ENCODE measurements around the gene HSH2D. TPM values are rescaled to one million over a fixed set of nuclear protein-coding genes. Genes with fewer than 3 reads are reported as not detected.
"Not testable (repeated sequence)": the region's sequence is repeated elsewhere in the genome, so short reads cannot be mapped to it uniquely, and the experiment has no call there.

HSH2D gene
- polyA plus RNA-seq, 1 of the 3 experiments (the other 2 are of a cell fraction) = not detected

GRCh38 chr19:16098821-16099220 lies 44.7 kb upstream of the HSH2D start:
- no peak overlapping the region for H3K9ac ChIP-seq
- ChIA-PET POLR2A (no interaction called here), CTCF (interaction anchor here (1.3 to 4.4 kb wide), 2 partner anchors 12 to 36 kb away, joined by 5 to 15 read pairs; no protein-coding TSS in a partner anchor)
- H3K4me1 ChIP-seq (ENCODE audit: control insufficient read depth in 1 of 2, insufficient read depth in 2 of 2, low read depth in 1 of 2, low read length in 1 of 2) = no peaks in the 10 kb centered on the region
- H3K27me3 ChIP-seq (ENCODE audit: insufficient read depth) = no peaks in the 10 kb centered on the region
- H3K4me3 ChIP-seq (ENCODE audit: low read depth in 2 of 2, low read length in 1 of 2) = no peak overlapping the region
- DNase-seq = no peak
- H3K79me2 ChIP-seq (ENCODE audit: insufficient read depth) = peaks cover 22% of the 10 kb centered on the region; the same call in 1 of the 2 replicates
- peaks cover 73% of the 10 kb centered on the region for H3F3A ChIP-seq (replicated peaks; ENCODE audit: insufficient read depth)
- WGBS (ENCODE audit: low lambda C conversion rate) = 98% methylated on average over 2 of the region's 6 CpGs
- H3K4me2 ChIP-seq = no peak overlapping the region
- H3K9me3 ChIP-seq = no peaks in the 10 kb centered on the region
- H3K27ac ChIP-seq (ENCODE audit: low read depth in 2 of 2, low read length in 1 of 2) = no peak overlapping the region
- H3K36me3 ChIP-seq (replicated peaks in 1 of 2; ENCODE audit: control insufficient read depth in 1 of 2, insufficient read depth in 2 of 2, low read length in 1 of 2) = peaks cover 48 to 96% of the 10 kb centered on the region in 2 experiments
- peaks cover 40% of the 10 kb centered on the region; the same call in 1 of the 2 replicates for H4K20me1 ChIP-seq (ENCODE audit: insufficient read depth)
- no peak for TF ChIP-seq TAF1 (IDR thresholded peaks at IDR 0.05; ENCODE audit: borderline replicate concordance, low read depth, low read length)
- TF ChIP-seq EZH2phosphoT487 (IDR thresholded peaks at IDR 0.05; ENCODE audit: borderline replicate concordance, low read depth) = no peak
- no peak for TF ChIP-seq USF1 (IDR thresholded peaks at IDR 0.05; ENCODE audit: borderline replicate concordance, low read depth)
- no peak for TF ChIP-seq MEF2A (IDR thresholded peaks at IDR 0.05; ENCODE audit: borderline replicate concordance, low read depth)
- TF ChIP-seq FOSL2 (IDR thresholded peaks at IDR 0.05; ENCODE audit: borderline replicate concordance, low read depth) = no peak
- no peak for TF ChIP-seq REST (IDR thresholded peaks at IDR 0.05; ENCODE audit: low read depth, low read length)
- TF ChIP-seq CHD2 (IDR thresholded peaks at IDR 0.05; ENCODE audit: low read length, partially characterized antibody) = no peak
- TF ChIP-seq USF2 (IDR thresholded peaks at IDR 0.05; ENCODE audit: borderline replicate concordance, low read depth, low read length) = no peak
- TF ChIP-seq GABPA (IDR thresholded peaks at IDR 0.05; ENCODE audit: low read depth) = no peak
- TF ChIP-seq YY1 (IDR thresholded peaks at IDR 0.05; ENCODE audit: low read depth) = no peak
- TF ChIP-seq SMC3 (IDR thresholded peaks at IDR 0.05; ENCODE audit: low read depth, low read length) = no peak
- TF ChIP-seq MAX (IDR thresholded peaks at IDR 0.05; ENCODE audit: low read depth) = no peak
- TF ChIP-seq FOXM1 (IDR thresholded peaks at IDR 0.05; ENCODE audit: low read depth) = no peak
- no peak for TF ChIP-seq EP300 (IDR thresholded peaks at IDR 0.05; ENCODE audit: borderline replicate concordance in 1 of 2, low read depth in 1 of 2, low read length in 1 of 2)
- TF ChIP-seq RFX5 (IDR thresholded peaks at IDR 0.05; ENCODE audit: low read length) = no peak
- TF ChIP-seq FOXJ3 (CRISPR knock-in tag; IDR thresholded peaks at IDR 0.05) = no peak
- no peak for TF ChIP-seq MXI1 (IDR thresholded peaks at IDR 0.05; ENCODE audit: low read depth, low read length)
- TF ChIP-seq NFIC (IDR thresholded peaks at IDR 0.05; ENCODE audit: borderline replicate concordance) = no peak
- TF ChIP-seq TCF12 (IDR thresholded peaks at IDR 0.05) = no peak
- no peak for TF ChIP-seq JUND (IDR thresholded peaks at IDR 0.05)
- H3K9me2 ChIP-seq = no peaks in the 10 kb centered on the region
- H2AFZ ChIP-seq (ENCODE audit: low read depth) = no peak overlapping the region

- H3K9me3 ChIP-seq; DNase-seq; H3K9ac ChIP-seq; H3K4me2 ChIP-seq; H3K27ac ChIP-seq (ENCODE audit: low read depth in 2 of 2, low read length in 1 of 2); H2AFZ ChIP-seq (ENCODE audit: low read depth); H3K4me1 ChIP-seq (ENCODE audit: control insufficient read depth in 1 of 2, insufficient read depth in 2 of 2, low read depth in 1 of 2, low read length in 1 of 2); H3K27me3 ChIP-seq (ENCODE audit: insufficient read depth); POLR2A ChIA-PET; H3K9me2 ChIP-seq; H3K4me3 ChIP-seq (ENCODE audit: low read depth in 2 of 2, low read length in 1 of 2): not testable (repeated sequence)
- CTCF ChIA-PET = interaction anchor here (1.3 to 4.4 kb wide), 3 partner anchors 8 to 37 kb away, joined by 4 to 15 read pairs (median 5); no protein-coding TSS in a partner anchor
- 95% methylated on average over 8 of the region's 8 CpGs for WGBS (ENCODE audit: low lambda C conversion rate)
- Histone ChIP-seq H3K36me3 (replicated peaks in 1 of 2; ENCODE audit: control insufficient read depth in 1 of 2, insufficient read depth in 2 of 2, low read length in 1 of 2) (peaks cover 45 to 90% of the 10 kb centered on the region in 2 experiments), H3K79me2 (ENCODE audit: insufficient read depth) (peaks cover 22% of the 10 kb centered on the region; the same call in 1 of the 2 replicates), H3F3A (replicated peaks; ENCODE audit: insufficient read depth) (peaks cover 72% of the 10 kb centered on the region), H4K20me1 (ENCODE audit: insufficient read depth) (peaks cover 38% of the 10 kb centered on the region; the same call in 1 of the 2 replicates)
Observed at GRCh38 chr19:16099314-16099965, 44.0 kb upstream of the HSH2D start.

All from SK-N-SH (cell line).